GM10266 (cell line): Measurements from ENCODE around the gene JPH4.

Experiments
- DNase-seq: peaks from one replicate; pipeline ENCODE4 v3.0.0; 2012; ENCODE audit errors: extremely low spot score
- CTCF ChIP-seq: IDR thresholded peaks from 2 replicates; pipeline ENCODE4 v1.5.1; 2012; ENCODE audit warnings: mild to moderate bottlenecking, low read depth; ENCODE audit not compliant: control insufficient read depth, insufficient read depth; ENCODE audit errors: missing control alignments

The JPH4 gene

DNA sequence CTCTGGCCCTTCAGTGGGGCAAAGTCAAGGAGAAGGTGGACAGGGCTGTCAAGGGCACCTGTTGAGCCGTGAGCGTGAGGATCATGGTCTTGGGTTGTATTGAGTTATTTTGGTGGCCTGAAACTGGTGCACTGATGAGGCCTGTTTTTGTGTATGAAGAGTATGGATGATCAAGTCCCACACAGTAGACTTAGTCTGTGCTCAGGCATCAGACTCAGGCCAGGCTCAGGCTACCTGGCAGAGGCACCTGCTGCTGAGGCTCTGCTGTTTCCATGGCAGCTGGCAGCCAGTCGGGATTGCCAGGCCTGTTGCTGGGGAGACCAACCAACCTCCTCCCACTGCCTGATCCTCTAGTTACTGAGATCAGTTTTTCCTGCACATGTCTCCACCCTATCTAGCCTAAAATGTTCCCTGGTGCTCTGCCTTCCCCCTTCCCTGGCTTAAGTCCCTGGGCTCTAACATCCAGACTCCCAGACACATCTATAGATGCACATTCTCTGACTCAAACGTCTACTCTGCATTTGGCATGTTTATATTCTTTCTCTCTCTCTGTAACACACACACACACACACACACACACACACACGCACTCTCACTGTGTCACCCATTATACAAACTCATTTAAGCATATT lies 5.1 kb downstream of the JPH4 start:
- no peak for TF ChIP-seq CTCF
- no peak for DNase-seq

DNA sequence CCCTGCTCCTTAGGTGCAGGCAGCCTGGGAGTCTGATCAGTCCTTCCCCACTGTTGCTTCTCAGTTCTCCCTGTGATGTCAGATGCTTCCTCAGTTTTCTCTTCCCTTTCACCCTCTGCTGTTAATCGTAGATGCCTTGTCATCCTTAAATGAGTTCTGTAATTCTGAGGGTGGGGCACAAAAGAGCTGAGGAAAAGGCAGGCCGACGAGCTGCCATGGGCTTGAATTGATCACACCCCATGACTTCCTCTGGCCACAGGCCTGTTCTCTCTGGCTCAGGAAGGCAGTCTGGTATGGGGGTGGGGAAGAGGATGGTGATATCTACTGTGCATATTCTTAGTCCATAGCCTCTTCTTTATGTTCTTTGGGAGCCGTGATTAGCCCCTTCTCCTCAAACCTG lies 5.8 kb downstream of the JPH4 start:
- TF ChIP-seq CTCF, result no peak
- no peak for DNase-seq

DNA sequence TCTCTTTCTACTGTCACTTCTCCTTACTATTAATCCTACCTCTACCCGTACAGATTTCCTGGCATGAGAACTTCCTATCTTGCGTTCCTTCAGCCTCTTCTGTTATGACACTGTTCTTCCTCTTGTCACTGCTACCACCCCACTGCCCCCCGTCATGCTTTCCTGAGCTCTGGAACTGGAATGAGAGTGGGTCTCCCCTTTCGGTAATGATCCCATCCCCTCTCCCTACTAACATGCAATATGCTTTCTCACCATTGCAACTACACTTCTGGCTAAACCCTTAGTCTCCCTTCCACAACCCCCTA lies 6.1 kb downstream of the JPH4 start:
- no peak for TF ChIP-seq CTCF
- no peak for DNase-seq

DNA sequence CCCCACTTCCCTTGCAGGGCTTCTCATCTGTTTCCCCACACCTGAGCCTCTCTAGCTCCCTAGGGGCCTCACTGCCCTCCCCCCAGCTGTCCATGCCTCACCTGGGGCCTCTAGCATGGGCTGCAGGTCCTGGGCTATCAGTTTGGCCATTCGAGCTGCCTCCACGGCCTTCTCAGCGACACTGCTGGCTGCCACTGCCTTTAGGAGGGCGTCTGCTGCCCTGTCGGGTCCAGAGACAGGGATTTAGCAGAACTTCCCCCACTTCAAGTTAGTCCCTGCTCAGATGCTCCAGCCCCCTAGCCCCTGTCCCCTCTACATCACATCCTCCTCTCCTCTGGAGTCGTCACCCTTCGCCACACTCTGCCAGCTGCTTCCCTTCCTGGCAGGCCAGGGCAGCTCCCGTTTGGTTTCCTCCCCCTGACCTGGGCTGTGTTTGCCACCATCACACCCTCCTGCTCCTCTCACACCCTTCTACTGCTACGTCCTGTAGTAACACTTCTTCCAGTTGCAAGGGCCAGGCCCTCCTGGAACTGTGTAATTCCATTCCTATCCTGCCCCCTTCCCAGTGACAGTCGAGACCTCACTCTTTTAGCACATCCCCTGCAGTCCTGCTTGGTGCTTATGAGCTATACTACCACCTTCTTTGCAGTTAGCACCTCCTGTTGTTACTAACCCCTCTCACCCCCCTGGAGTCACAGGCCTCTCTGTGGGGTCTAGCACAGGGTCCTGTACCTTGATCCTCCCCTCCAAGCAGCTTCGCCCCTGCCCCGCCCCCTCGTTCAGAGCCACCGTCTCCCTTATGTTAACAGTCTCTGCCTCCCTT lies 6.7 kb downstream of the JPH4 start:
- no peak for DNase-seq
- no peak for TF ChIP-seq CTCF

GRCh38 chr14:23570806-23571483 lies 7.6 kb downstream of the JPH4 start:
- DNase-seq, result no peak
- TF ChIP-seq CTCF, result no peak

GRCh38 chr14:23569443-23570151 lies 9.0 kb downstream of the JPH4 start:
- no peak for DNase-seq

More at GRCh38 chr14:23569443-23570151, 9.0 kb downstream of the JPH4 start:
- no peak for TF ChIP-seq CTCF
